ENCODE results near the gene LRP8.
A peak's percentile ranks its signal among the peaks of the same experiment; 100 is the strongest.

LRP8 gene

DNA sequence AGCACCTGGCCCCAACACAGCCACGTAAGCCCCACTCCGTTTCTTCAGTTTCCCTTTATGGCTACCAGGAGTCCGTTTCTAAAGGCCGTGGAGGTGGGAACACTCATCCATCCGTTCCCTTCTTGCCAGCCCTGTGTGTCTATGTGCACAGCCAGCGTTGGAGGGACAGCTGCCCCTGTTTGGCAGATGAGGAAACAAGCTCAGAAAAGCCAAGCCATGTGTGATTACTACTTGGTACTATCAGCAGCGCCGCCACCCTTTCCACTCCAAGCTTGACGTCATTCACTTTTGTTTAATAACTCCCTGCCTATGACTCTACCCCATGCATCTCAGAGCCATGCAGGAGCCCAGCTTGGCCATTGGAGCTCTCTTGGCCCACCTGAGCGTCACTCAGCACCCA lies 3.5 kb downstream of the LRP8 start:
- no peak for DNase-seq (ENCODE audit: low read depth)
- TF ChIP-seq, protein P1, sequence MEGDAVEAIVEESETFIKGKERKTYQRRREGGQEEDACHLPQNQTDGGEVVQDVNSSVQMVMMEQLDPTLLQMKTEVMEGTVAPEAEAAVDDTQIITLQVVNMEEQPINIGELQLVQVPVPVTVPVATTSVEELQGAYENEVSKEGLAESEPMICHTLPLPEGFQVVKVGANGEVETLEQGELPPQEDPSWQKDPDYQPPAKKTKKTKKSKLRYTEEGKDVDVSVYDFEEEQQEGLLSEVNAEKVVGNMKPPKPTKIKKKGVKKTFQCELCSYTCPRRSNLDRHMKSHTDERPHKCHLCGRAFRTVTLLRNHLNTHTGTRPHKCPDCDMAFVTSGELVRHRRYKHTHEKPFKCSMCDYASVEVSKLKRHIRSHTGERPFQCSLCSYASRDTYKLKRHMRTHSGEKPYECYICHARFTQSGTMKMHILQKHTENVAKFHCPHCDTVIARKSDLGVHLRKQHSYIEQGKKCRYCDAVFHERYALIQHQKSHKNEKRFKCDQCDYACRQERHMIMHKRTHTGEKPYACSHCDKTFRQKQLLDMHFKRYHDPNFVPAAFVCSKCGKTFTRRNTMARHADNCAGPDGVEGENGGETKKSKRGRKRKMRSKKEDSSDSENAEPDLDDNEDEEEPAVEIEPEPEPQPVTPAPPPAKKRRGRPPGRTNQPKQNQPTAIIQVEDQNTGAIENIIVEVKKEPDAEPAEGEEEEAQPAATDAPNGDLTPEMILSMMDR (conservative IDR thresholded peaks at IDR 0.05; ENCODE audit: low read depth, low read length), result no peak

DNA sequence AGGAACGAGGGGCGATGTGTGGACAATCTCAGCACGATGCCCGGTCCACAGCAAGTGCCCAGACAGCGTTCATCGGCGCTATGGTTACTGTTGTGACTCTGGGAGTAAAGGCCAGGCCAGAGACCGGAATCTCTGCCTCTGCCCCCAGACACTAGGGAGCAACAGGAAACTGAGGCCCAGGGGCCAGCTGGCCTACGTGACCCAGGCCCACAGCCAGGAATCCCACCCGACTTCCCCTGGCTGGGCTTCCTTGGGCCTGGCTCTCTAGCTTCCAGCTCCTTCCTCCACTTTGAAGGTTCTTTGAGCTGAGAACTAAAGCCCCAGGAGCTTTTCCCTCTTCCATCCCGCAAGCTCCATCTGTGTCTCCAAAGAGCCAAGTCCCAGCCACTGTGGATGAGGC lies 4.6 kb downstream of the LRP8 start:
- TF ChIP-seq, protein P1 (conservative IDR thresholded peaks at IDR 0.05; ENCODE audit: low read depth, low read length), result no peak
- DNase-seq (ENCODE audit: low read depth), result no peak

More for the DNA sequence above, 3.5 kb downstream of the LRP8 start:
- H3K4me3 ChIP-seq (ENCODE audit: low read depth, low read length), result no peak overlapping the region

DNA sequence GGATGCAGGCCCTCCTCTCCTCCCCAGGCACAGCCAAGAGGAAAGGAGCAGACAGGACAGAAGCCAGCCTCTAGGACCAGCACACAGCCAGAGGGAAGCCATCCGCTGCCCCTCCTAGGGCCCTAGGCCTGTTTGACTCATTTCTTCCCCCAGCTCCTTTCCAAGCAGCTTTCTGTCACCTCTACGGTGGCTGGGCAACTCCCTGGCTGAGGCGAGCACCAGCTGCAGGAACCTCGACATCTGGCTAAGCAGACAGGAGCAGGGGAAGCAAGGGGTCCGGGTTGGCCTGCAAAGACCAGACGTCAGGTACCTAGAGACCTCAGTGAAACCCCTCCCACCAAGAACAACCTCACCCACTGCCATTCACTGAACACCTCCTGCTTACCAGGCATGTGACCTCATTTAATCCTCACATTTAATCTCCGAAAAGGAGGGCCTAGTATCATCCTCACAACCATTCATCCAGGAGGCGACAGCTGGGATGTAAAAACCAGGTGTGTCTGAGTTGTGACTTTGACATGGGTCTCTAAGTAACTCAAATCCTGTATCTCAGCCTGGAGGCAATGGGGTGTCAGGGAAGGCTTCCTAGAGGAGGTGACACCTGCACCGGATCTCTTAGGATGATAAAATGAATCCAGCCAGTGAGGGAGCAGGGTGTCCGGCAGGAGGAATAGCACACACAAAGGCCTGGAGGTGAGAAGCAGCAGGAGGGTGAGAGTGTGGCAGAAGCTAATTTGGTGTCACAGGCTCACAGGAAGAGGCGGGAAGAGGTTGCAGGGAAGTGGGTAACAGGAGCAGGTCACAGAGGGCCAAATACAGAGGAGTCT lies 5.9 kb downstream of the LRP8 start:
- no peak for DNase-seq (ENCODE audit: low read depth)
- TF ChIP-seq, protein P1 (conservative IDR thresholded peaks at IDR 0.05; ENCODE audit: low read depth, low read length), result no peak
- no peak overlapping the region for H3K4me3 ChIP-seq (ENCODE audit: low read depth, low read length)

More for the DNA sequence above, 4.6 kb downstream of the LRP8 start:
- no peak overlapping the region for H3K4me3 ChIP-seq (ENCODE audit: low read depth, low read length)

DNA sequence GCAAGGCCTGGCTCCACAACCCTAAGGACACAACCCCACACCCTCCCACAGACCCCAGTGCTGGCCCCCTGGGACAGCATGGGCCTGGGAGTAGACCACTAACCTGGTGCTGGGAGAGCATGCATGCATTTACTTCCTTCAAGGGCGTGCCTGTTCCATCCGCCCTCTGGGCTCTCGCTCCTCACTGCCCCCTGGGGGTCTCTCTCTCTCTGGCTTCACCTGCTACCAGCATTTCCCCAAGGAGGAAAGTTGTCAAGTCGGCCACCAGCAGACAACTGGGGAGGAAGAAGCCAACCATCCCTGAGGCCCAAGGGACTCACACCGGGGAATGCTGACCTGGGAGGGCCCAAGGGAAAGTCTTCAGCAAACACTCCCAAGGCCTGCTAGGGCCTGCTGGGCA lies 6.5 kb downstream of the LRP8 start:
- TF ChIP-seq, protein P1 (conservative IDR thresholded peaks at IDR 0.05; ENCODE audit: low read depth, low read length), result peak; percentile 40
- DNase-seq (ENCODE audit: low read depth), result no peak
- H3K4me3 ChIP-seq (ENCODE audit: low read depth, low read length), result no peak overlapping the region

DNA sequence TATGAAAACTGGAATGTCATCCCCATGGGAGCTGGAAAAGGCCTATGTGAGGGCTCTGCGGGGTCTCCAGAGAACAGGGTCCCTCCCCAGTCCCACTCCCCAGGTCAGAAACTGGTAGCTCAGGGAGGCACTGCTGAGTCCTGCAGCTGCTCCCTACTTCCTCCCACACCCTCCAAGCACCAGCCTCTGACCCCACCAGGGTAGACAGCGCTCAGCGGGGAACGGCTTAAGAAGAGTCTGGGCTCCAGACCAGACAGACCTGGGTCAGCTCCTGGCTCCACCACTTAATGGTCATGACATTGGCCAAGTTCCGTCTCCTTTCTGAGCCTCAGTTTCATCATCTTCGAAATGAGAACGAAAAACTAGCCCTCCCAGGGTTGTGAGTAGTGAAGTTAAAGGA lies 7.2 kb downstream of the LRP8 start:
- no peak overlapping the region for H3K4me3 ChIP-seq (ENCODE audit: low read depth, low read length)
- TF ChIP-seq, protein P1 (conservative IDR thresholded peaks at IDR 0.05; ENCODE audit: low read depth, low read length), result no peak
- DNase-seq (ENCODE audit: low read depth), result no peak

DNA sequence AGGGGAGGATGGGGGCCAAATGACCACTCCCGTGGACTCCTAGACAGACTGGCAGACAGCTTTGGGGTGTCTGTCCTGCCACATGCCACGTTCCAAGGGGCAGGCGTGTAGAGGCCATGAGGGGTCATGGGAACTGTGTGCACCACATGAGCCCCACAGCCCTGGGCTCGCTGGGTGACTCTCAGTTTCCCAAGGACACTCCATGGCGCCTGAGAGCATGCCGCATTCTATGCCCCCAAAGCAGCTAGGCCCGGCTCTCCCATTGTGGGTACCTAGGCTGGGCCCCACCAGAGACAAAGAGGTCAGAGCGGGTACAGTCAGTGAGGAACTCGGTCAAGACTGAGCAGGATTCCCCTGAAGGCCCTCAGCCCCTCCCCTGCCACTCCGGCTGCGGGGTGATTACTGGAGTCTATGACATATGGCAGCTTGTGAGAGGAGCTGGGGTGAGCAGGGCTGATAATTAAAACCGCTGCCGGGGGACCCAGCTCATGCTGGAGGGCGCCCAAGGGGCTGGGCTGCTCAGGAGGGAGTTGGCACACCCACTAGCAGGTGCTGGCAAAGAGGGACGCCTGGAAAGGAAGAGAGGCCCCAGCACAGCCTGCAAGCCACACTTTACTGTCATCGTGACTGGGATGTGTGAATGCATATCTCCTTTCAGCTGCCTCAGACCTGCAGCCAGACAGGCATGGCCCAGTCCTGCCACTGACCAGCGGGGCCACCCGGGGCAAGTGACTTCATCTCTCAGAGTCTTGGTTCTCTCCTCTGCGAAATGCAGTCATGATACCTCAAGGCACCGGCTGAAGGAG lies 8.4 kb downstream of the LRP8 start:
- DNase-seq (ENCODE audit: low read depth), result no peak
- TF ChIP-seq, protein P1 (conservative IDR thresholded peaks at IDR 0.05; ENCODE audit: low read depth, low read length), result no peak
- H3K4me3 ChIP-seq (ENCODE audit: low read depth, low read length), result no peak overlapping the region
